Heart right ventricle (tissue), 16 donors: ENCODE results near the gene PACS1. TPM values are rescaled to one million over a fixed set of nuclear protein-coding genes. Genes with fewer than 3 reads are reported as not detected.
A peak's percentile ranks its signal among the peaks of the same experiment; 100 is the strongest.

Experiments used
- ATAC-seq, 8 donors: fragments of 200-7000 bp; cut with Tn5 transposase; one replicate each; pipeline ENCODE4 v1.9.1; 2020; ENCODE audit warnings: mild to moderate bottlenecking in 8 of 8, moderate library complexity in 8 of 8, moderate number of reproducible peaks in 1 of 8
- DNase-seq, 2 donors: peaks; one replicate each; pipeline ENCODE4 v3.0.0-alpha.2; 2020
- H3K27ac ChIP-seq, 10 donors: fragments of 200-600 bp; sonication (generic) in 2 of 10; one replicate each; pipeline versions ENCODE4 v1.5.0 to v1.8.0; 2020 to 2022; ENCODE audit warnings: mild to moderate bottlenecking in 3 of 10
- H3K27me3 ChIP-seq, 7 donors: fragments of 200-600 bp; one replicate each; pipeline ENCODE4 v1.8.0; 2021 to 2022; ENCODE audit warnings: mild to moderate bottlenecking in 2 of 7
- H3K36me3 ChIP-seq, 9 donors: fragments of 200-600 bp; sonication (generic) in 1 of 9; one replicate each; pipeline versions ENCODE4 v1.5.0 to v1.8.0; 2020 to 2022; ENCODE audit warnings: mild to moderate bottlenecking in 2 of 9
- H3K4me1 ChIP-seq, 9 donors: fragments of 200-600 bp; sonication (generic) in 1 of 9; one replicate each; pipeline versions ENCODE4 v1.5.0 to v1.8.0; 2020 to 2022; ENCODE audit warnings: mild to moderate bottlenecking in 4 of 9
- H3K4me3 ChIP-seq, 10 donors: fragments of 200-600 bp; sonication (generic) in 2 of 10; one replicate each; pipeline versions ENCODE4 v1.5.0 to v1.8.0; 2020 to 2022; ENCODE audit warnings: mild to moderate bottlenecking in 7 of 10, moderate library complexity in 2 of 10
- H3K9me3 ChIP-seq, 11 donors: fragments of 200-600 bp in 10 of 11; sonication (generic) in 2 of 11; one replicate each; pipeline versions ENCODE4 v1.5.0 to v1.8.0; 2013 to 2022; ENCODE audit warnings: mild to moderate bottlenecking in 2 of 11, control low read depth in 1 of 11, moderate library complexity in 1 of 11
- WGBS, 2 donors: extraction: QIAGEN DNeasy Blood & Tissue Kit; methylation state at CpG; one replicate each; pipeline ENCODE4 v1.1.7; 2013; ENCODE audit warnings: inconsistent platforms in 1 of 2; 5-methylcytosine and 5-hydroxymethylcytosine counted together
- intact Hi-C, 10 donors: fragments of 100-400 bp; cut with DNase I; formaldehyde crosslinking; loops; one replicate each; pipeline versions ENCODE4 v1.11.1 to v1.14.2; 2022
- polyA plus RNA-seq, 2 donors: library from polyadenylated mRNA; stranded (reverse); fragments of 200-250 nt; gene quantifications; one replicate each; pipeline ENCODE4 v1.2.3, GENCODE V29; 2013
- total RNA-seq, 10 donors: library from RNA; stranded (reverse); fragmentation: NEBNext Ultra II Directional in 3 of 10; extraction: Animal tissue kit (Norgen Biotek cat#: 25700) in 3 of 10; gene quantifications; one replicate each; pipeline versions ENCODE4 v1.2.1 to v1.2.4, GENCODE V29; 2021 to 2023
- TF ChIP-seq, protein P1 (sequence below), 9 donors: fragments of 200-600 bp; sonication (generic) in 2 of 9; IDR thresholded peaks; one replicate each; pipeline versions ENCODE4 v1.5.0 to v1.8.0; 2021 to 2022; ENCODE audit warnings: antibody characterized with exemption in 9 of 9, mild to moderate bottlenecking in 5 of 9, moderate library complexity in 1 of 9
- donor health status: Arrhythmogenic right ventricular cardiomyopathy.
- donor health status: ischemic (EF 13 %, LVEDD 7.1; RV severe dilation, severe dysfunction).
- donor health status: healthy with polysubstance abuse.
- donor health status: DM: no; HTN: yes; CAD: no.
- donor health status: DM: no; HTN: no; CAD: no.
- donor health status: ischemic (EF 25% LVEDD 6.9; RV normal size, moderate dysfunction).
- donor health status: ischemic (EF 25% LVEDD 5.7; RV mildly dilated, moderate dysfunction).
- donor health status: healthy.
- donor health status: DM: yes; HTN: yes; CAD: no.
- donor health status: Ischemic cardiomyopathy.
- donor health status: ischemic (EF 35%, LVEDD 5.7; RV mildly dilated, moderate dysfunction).
- donor health status: nonischemic (EF 11% LVEDD 7.7; RV severe dilation, severe dysfunction).
- donor health status: DM: yes; HTN: yes; CAD: no.
- donor health status: PGD.
- donor health status: ischemic (EF 29% LVEDD 5.4; RV normal size, mild dysfunction).
- donor health status: nonischemic (EF 23%, LVEDD 6.1; RV moderate dilation, normal function).

Gene PACS1
- total and polyA plus RNA-seq, 12 donors = 24.1 to 121 (median 69.7) TPM

GRCh38 chr11:66231561-66231960 is 161.5 kb downstream of the PACS1 start:
- Histone ChIP-seq H3K27me3 (no peaks in the 10 kb centered on the region), H3K27ac (no peak overlapping the region), H3K36me3 (peaks cover 0 to 98% (median 71%) of the 10 kb centered on the region in 9 donors), H3K9me3 (no peaks in the 10 kb centered on the region), H3K4me1 (no peaks in the 10 kb centered on the region), H3K4me3 (no peak overlapping the region)
- intact Hi-C loops = no loop called here
- ATAC-seq = peak in 2 of 8 donors; percentile 28 to 35
- TF ChIP-seq, protein P1, sequence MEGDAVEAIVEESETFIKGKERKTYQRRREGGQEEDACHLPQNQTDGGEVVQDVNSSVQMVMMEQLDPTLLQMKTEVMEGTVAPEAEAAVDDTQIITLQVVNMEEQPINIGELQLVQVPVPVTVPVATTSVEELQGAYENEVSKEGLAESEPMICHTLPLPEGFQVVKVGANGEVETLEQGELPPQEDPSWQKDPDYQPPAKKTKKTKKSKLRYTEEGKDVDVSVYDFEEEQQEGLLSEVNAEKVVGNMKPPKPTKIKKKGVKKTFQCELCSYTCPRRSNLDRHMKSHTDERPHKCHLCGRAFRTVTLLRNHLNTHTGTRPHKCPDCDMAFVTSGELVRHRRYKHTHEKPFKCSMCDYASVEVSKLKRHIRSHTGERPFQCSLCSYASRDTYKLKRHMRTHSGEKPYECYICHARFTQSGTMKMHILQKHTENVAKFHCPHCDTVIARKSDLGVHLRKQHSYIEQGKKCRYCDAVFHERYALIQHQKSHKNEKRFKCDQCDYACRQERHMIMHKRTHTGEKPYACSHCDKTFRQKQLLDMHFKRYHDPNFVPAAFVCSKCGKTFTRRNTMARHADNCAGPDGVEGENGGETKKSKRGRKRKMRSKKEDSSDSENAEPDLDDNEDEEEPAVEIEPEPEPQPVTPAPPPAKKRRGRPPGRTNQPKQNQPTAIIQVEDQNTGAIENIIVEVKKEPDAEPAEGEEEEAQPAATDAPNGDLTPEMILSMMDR (IDR thresholded peaks at IDR 0.05) = no peak
- DNase-seq = no peak
- 76 to 86% methylated on average over 7 of the region's 7 CpGs for WGBS, 2 donors

DNA sequence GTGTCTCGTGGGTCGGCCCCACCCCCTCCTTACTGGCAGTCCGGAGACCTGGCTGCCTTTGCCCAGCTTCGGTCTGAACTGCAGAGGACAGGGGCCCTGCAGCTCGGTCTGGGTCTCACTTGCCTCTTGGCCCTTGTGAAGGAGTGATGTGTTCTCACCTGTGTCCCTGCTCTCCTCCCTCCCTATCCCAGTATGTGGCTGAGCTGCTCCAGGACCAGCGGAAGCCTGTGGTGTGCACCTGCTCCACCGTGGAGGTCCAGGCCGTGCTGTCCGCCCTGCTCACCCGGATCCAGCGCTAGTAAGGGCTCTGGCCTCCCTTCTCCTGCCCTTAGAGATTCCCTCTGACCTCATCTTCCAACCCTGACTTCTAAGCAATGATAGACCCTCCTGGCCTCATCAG is 162.7 kb downstream of the PACS1 start:
- H3K27me3 ChIP-seq = no peaks in the 10 kb centered on the region
- DNase-seq (no peak), ATAC-seq (no peak)
- H3K27ac ChIP-seq = no peak overlapping the region
- TF ChIP-seq, protein P1 (IDR thresholded peaks at IDR 0.05) = no peak
- no peaks in the 10 kb centered on the region for H3K4me1 ChIP-seq
- intact Hi-C loops = no loop called here
- peaks cover 0 to 97% (median 68%) of the 10 kb centered on the region in 9 donors for H3K36me3 ChIP-seq
- H3K9me3 ChIP-seq = no peaks in the 10 kb centered on the region
- no peak overlapping the region for H3K4me3 ChIP-seq
- WGBS, 2 donors = 91 to 92% methylated on average over 11 of the region's 11 CpGs

GRCh38 chr11:66233301-66233700 is 163.2 kb downstream of the PACS1 start:
- no peaks in the 10 kb centered on the region for H3K9me3 ChIP-seq
- intact Hi-C loops = no loop called here
- H3K36me3 ChIP-seq = peaks cover 0 to 97% (median 63%) of the 10 kb centered on the region in 9 donors
- no peak for DNase-seq
- ATAC-seq = no peak
- TF ChIP-seq, protein P1 (IDR thresholded peaks at IDR 0.05) = no peak
- no peak overlapping the region for H3K27ac ChIP-seq
- no peak overlapping the region for H3K4me3 ChIP-seq
- 90 to 95% methylated on average over 5 of the region's 5 CpGs for WGBS, 2 donors
- H3K4me1 ChIP-seq = no peaks in the 10 kb centered on the region
- H3K27me3 ChIP-seq = no peaks in the 10 kb centered on the region

DNA sequence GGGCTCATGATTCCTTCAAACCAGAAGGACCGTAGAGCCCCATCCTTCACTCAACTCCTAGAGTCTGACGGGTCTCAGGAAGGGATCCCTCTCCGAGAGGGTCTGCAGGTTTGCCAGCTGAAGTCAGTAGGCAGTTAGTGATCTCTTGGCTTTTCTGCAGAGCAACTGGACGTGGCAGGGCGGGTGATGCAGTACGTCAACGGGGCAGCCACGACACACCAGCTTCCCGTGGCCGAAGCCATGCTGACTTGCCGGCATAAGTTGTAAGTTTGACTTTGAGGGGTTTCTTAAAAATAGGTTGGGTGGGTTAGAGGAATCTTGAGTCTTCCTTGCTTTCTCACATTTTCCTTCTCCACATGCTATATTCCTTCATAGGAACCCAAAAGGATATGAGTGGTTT is 165.1 kb downstream of the PACS1 start:
- 93 to 94% methylated on average over 11 of the region's 11 CpGs for WGBS, 2 donors
- DNase-seq = no peak
- intact Hi-C loops = no loop called here

More for the DNA sequence above, 165.1 kb downstream of the PACS1 start:
- Histone ChIP-seq H3K9me3 (no peaks in the 10 kb centered on the region), H3K4me3 (no peak overlapping the region), H3K36me3 (peaks cover 0 to 100% (median 74%) of the 10 kb centered on the region in 9 donors), H3K4me1 (no peaks in the 10 kb centered on the region), H3K27ac (no peak overlapping the region), H3K27me3 (no peaks in the 10 kb centered on the region)
- ATAC-seq = no peak
- TF ChIP-seq, protein P1 (IDR thresholded peaks at IDR 0.05) = no peak
